ENCODE measurements around the gene EMILIN2. TPM values are rescaled to one million over a fixed set of nuclear protein-coding genes. Genes with fewer than 3 reads are reported as not detected.

Gene EMILIN2
- total and polyA plus RNA-seq, 2 donors (not counting 3 experiments of a cell fraction or from before 2014, with no cell fraction given) = 9.4 to 13.4 TPM

DNA sequence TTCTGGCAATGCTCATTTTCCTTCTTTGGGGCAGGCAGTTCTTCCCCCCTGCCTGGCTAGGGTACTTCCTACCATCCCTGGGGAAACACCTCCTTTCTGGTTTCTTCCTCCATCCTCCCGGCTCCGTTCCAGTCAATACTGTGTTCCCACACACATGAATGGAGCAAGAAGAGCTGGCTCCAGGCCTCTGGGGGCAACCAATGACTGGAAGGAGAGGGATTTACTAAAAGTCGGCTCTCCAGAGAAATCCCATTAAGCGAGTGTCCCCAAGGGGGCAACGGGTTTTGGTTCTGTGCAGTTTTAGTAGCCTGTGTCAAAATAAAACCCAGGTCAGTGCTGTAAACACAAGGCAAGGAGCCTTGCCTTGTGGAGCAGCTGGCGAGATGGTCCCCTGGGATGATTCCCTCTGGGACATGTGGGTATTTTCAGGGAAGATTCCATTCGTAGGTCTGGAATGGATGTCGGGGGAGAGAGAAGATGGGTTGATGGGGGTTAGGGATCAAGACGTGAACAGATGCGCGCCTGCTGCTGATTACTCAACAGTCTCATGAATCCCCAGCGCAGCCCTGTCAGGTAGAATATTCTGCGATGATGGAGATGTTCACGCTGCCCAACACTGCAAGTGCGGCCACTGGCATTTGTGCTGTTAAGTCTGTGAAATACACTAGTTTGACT, 32.0 kb downstream of the EMILIN2 start:
- H3K27me3 ChIP-seq (ENCODE audit: control insufficient read depth in 2 of 2, insufficient read depth in 2 of 2, low read length in 2 of 2) = peaks cover 2 to 4% of the 10 kb centered on the region in 2 experiments
- no peak overlapping the region for H3K9ac ChIP-seq (replicated peaks; ENCODE audit: extremely low read depth, insufficient read depth, low read length)
- no peaks in the 10 kb centered on the region for H3K9me3 ChIP-seq (replicated peaks; ENCODE audit: control insufficient read depth, insufficient read depth, low read length)
- H3K4me1 ChIP-seq (ENCODE audit: control insufficient read depth, extremely low read depth, insufficient read depth, low read length) = no peaks in the 10 kb centered on the region
- intact Hi-C loops (cut with micrococcal nuclease) = no loop called here
- dilution Hi-C loops (cut with MboI; ENCODE audit: extremely low pct_ligation_motif_present, low sequenced_read_pairs) = no loop called here
- FAIRE-seq (no peak), DNase-seq (ENCODE audit: low read depth, low spot score) (no peak)
- H3K79me2 ChIP-seq (ENCODE audit: control insufficient read depth, insufficient read depth, low read length) = no peaks in the 10 kb centered on the region
- H3K27ac ChIP-seq (ENCODE audit: insufficient read depth, low read depth, low read length) = no peak overlapping the region
- TF ChIP-seq EZH2 (IDR thresholded peaks at IDR 0.05; ENCODE audit: borderline replicate concordance, low read depth, low read length, severe bottlenecking) = no peak
- TF ChIP-seq POLR2AphosphoS5 (IDR thresholded peaks at IDR 0.05; ENCODE audit: insufficient read depth, low read depth, low read length) = no peak
- TF ChIP-seq GATA2 (IDR thresholded peaks at IDR 0.05; ENCODE audit: insufficient read depth, insufficient read length, low read depth, low read length) = no peak
- TF ChIP-seq MYC (IDR thresholded peaks at IDR 0.05; ENCODE audit: low read depth, low read length) = no peak
- no peak for TF ChIP-seq JUN (IDR thresholded peaks at IDR 0.05; ENCODE audit: borderline replicate concordance, insufficient read depth, insufficient read length, low read depth)
- TF ChIP-seq POLR2A (IDR thresholded peaks at IDR 0.05; ENCODE audit: low read depth, low read length) = no peak
- no peak for TF ChIP-seq FOS (IDR thresholded peaks at IDR 0.05; ENCODE audit: borderline replicate concordance, insufficient read depth, low read length)
- TF ChIP-seq, protein P1, sequence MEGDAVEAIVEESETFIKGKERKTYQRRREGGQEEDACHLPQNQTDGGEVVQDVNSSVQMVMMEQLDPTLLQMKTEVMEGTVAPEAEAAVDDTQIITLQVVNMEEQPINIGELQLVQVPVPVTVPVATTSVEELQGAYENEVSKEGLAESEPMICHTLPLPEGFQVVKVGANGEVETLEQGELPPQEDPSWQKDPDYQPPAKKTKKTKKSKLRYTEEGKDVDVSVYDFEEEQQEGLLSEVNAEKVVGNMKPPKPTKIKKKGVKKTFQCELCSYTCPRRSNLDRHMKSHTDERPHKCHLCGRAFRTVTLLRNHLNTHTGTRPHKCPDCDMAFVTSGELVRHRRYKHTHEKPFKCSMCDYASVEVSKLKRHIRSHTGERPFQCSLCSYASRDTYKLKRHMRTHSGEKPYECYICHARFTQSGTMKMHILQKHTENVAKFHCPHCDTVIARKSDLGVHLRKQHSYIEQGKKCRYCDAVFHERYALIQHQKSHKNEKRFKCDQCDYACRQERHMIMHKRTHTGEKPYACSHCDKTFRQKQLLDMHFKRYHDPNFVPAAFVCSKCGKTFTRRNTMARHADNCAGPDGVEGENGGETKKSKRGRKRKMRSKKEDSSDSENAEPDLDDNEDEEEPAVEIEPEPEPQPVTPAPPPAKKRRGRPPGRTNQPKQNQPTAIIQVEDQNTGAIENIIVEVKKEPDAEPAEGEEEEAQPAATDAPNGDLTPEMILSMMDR (IDR thresholded peaks at IDR 0.05; ENCODE audit: extremely low read depth in 1 of 2, insufficient read depth in 1 of 2, low read depth in 1 of 2, low read length in 2 of 2) = no peak
- TF ChIP-seq, protein P2, sequence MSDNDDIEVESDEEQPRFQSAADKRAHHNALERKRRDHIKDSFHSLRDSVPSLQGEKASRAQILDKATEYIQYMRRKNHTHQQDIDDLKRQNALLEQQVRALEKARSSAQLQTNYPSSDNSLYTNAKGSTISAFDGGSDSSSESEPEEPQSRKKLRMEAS (IDR thresholded peaks at IDR 0.05; ENCODE audit: insufficient read depth, insufficient read length) = no peak
- H2AFZ ChIP-seq (ENCODE audit: low read depth, low read length) = no peak overlapping the region
- ChIA-PET CTCF (interaction anchor here (1.2 kb wide), 1 partner anchor 10 kb away, joined by 3 read pairs; no protein-coding TSS in a partner anchor), POLR2A (no interaction called here)
- no TSS peak for BruUV-seq (replicated peaks)
- H3K9me1 ChIP-seq (replicated peaks; ENCODE audit: control insufficient read depth, extremely low read depth, insufficient read depth, low read length) = no peaks in the 10 kb centered on the region
- H3K4me2 ChIP-seq (ENCODE audit: insufficient read depth, low read length) = no peak overlapping the region
- H3K36me3 ChIP-seq (ENCODE audit: control insufficient read depth in 2 of 2, extremely low read depth in 1 of 2, insufficient read depth in 2 of 2, low read length in 2 of 2) = no peaks in the 10 kb centered on the region
- no peaks in the 10 kb centered on the region for H4K20me1 ChIP-seq (replicated peaks; ENCODE audit: control insufficient read depth, extremely low read depth, insufficient read depth, low read length)
- no peak overlapping the region for H3K4me3 ChIP-seq (replicated peaks in 1 of 3; ENCODE audit: insufficient read depth in 1 of 3, low read depth in 1 of 3, low read length in 3 of 3)
